GM19043 (cell line): ENCODE results near the gene RGL1.
"Not testable (repeated sequence)": the region's sequence is repeated elsewhere in the genome, so short reads cannot be mapped to it uniquely, and the experiment has no call there.

Experiments used
- ATAC-seq: cut with Tn5 transposase; IDR thresholded peaks from one replicate; pipeline ENCODE4 v1.9.1; 2021; ENCODE audit warnings: low read depth; ENCODE audit not compliant: unreplicated experiment

Gene RGL1

DNA sequence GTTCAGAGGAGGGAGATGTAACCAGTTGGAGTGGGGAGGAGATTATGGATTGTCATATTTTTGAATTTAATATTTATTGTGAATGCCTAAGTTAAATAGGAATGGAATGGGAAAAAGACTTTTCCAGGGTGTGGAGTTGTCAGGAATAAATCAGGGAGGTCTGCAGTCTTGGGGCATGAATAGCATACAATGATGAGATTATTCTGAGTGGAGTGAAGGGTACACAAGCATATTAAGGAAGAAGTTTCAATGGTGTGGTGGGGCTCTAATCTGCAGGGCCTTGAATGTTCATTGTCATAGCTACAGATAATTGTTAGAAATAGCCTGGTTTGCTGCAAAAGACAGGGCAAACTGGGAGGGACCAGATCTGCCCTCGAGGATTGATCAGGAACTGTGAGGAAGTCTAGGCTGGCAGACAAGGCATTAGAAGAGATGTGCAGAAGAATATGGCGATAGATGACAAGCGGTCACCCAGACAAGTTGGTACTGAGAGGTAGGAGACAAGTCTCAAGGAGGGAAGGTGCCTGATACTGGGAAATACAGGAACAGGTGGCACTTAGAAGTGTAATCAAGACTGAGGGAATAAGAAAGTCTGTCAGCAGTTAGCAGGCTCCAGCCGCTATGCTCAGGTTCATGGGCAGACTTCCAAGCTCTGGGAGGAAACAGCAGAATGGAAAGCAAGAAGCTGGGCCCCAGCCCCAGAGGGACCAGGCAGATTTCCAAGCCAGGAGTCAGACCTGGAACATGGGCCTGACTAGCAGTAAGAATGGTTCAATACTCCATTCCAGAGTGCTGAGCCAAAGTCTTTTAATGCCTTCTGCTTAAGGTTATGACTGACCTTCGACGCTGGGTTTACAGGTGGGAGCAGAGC, 20.9 kb upstream of the RGL1 start:
- ATAC-seq: no peak

DNA sequence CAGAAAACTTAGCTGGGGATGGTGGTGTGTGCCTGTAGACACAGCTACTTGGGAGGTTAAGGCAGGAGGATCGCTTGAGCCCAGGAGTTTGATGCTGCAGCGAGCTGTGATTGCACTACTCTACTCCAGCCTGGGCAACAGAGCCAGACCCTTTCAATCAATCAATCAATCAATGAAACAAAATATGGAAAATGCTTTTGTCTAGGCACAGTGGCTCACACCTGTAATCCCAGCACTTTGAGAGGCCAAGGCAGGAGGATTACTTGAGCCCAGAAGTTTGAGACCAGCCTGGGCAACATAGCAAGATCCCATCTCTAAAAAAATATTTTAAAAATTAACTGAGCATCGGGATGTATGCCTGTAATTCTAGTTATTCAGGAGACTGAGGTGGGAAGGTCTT, 19.0 kb upstream of the RGL1 start:
- not testable (repeated sequence) for ATAC-seq

DNA sequence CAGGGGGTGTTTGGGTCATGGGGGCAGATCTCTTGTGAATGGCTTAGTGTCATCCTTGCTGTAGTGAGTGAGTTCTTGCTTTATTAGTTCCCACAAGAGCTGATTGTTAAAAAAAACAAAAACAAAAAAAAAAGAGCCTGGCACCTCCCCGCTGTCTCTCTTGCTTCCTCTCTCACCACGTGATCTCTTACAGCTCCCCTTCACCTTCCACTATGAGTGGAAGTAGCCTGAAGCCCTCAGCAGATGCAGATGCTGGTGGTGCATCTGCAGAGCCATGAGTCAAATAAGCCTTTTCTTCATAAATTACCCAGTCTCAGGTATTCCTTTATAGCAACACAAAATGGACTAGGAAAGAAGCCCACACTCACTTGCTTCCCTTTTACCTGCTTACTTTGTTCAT, 17.2 kb upstream of the RGL1 start:
- ATAC-seq: no peak

DNA sequence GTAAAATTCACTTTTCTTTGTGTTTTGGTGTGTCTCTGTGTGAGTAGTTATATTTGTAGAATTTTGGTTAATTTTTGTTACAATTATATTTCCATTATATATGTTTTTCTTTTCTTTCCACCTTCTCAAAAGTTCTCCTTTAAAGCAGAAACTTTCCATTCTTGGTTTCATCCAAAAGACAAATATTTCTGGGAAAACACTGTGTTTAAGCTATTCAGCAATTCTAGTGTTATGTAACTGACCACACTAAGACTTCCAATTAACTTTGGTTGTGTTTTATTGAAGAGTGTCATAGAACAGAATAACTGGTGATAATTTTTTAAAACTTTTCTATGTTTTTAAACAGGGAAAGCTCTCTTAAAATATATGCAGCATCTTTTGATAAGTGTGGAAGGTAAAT, 13.6 kb upstream of the RGL1 start:
- no peak for ATAC-seq

DNA sequence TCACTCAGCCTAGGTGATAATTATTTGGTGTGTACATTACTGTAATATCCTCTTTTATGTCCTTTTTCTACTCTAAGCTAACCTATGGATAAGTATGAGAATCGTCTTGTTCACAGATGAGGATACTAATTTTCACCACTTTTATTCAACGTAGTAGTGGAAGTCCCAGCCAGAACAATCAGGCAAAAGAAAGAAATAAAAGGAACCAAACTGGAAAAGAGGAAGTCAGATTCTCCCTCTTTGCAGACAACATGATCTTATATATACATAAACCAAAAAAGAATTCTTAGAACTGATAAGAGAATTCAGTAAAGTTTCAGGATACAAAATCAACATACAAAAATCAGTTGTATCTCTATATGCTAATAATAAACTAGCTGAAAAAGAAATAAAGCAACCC, 12.6 kb upstream of the RGL1 start:
- ATAC-seq: no peak

DNA sequence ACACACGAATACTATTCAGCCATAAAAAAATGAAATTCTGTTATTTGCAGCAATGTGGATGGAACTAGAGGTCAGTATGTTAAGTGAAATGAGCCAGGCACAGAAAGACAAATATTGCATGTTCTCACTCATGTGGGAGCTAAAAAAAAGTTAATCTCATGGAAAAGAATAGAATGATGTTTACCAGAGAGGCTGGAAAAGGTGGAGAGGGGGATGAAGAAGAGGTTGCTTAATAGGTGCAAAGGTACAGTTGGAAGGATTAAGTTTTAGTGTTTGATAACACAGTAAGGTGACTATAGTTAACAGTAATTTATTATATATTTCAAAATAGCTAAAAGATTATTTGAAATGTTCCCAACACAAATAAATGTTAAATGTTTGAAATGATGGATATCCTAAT, 10.8 kb upstream of the RGL1 start:
- no peak for ATAC-seq

GRCh38 chr1:183800449-183800848, 4.5 kb upstream of the RGL1 start:
- ATAC-seq: no peak

DNA sequence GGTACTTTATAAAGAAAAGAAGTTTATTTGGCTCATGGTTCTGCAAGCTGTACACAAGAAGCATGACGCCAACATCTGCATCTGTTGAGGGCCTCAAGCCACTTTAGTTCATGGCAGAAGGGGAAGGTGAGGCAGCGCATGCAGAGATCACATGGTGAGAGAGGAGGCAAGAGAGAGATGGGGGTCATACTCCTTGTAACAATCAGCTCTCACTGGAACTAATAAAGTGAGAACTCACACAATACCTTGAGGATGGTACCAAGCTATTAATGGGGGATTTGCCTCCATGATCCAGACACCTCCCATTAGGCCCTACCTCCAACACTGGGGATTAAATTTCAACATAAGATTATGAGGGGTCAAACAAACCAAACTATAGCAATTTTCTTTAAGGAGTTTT, 3.3 kb upstream of the RGL1 start:
- ATAC-seq: no peak

DNA sequence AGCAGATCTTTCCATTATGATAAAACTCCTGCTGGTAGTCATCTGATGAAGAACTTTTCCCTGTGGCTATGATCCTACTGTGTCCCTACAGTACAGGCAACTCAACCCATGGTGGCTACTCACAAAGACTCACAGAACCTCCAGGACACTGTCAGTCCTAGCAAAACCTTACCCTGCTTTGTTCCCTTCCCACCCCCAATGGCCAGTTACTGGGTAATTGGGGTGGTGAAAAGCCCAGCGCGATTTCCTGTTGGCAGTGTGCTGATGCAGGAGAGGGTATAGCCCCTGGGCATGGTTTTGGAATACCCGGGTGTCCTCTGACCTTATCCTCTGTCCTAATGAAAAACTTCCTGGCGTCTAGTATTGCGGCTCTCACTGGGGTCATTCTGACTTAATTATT, 533 bp upstream of the RGL1 start:
- no peak for ATAC-seq

GRCh38 chr1:183806125-183806524, 1.2 kb downstream of the RGL1 start:
- no peak for ATAC-seq

- ATAC-seq: no peak
Measured at GRCh38 chr1:183806675-183807074, 1.8 kb downstream of the RGL1 start.

DNA sequence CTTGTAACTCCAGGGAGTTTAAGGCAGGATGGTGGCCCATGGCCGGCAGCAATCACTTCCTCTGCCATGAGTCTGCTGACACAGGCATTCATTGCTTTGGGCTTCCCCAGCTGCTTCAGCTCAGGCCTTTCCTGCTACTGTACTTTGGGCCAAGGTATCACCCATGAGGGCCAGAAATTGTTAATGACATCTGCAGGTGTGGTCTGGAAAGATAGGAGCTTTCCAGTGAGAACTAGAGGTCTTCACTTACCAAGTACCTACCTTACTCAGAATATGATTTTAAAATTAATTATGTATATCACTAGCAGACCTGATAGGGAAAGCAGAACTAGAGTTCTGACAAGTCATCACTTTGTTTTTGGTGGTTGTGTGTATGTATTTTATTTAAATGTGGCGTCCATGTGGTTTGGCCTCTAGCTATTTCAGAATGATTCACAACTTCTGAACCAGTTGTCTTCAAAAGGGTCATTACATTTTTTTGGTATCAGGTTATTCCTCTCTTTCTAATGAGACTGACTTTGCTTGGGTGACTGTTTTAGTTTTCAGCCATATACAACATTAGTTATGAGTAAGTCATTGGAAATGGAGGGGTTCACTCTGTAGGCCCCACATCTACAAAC, 2.7 kb downstream of the RGL1 start:
- peak; percentile 58 for ATAC-seq

DNA sequence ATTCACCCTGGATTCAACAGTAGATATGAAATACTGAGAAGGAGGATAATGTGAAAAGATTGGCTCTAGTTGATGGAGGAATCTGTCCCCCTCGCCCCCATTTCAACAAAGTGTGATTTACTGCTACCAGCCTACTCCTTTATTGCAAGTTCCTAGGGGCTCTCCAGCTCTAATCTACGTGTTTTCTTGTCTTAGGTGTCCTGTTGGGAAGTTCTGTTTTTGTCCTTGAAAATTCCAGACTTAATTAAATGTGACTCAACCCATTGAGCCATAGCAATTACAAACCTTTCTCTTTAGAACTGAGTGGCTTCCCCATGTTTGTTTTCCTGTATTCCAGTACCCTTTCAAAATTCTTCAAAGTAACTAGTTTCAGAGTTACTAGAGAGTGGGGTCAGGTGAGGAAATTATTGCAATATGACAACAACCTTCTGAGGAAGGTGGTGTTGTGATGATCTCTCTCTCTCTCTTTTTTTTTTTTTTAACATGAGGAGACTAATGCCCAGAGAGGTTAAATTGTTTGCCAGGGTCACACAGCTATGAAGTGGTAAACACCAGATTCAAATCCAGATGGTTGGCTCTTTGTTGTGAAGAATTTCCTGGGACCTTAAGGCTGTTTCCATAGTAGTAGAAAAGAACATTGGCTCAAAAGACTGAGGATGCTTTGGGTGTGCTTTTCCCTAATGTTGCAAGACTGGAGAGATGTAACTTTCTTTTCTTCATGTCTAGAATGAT, 3.5 kb downstream of the RGL1 start:
- ATAC-seq: no peak

DNA sequence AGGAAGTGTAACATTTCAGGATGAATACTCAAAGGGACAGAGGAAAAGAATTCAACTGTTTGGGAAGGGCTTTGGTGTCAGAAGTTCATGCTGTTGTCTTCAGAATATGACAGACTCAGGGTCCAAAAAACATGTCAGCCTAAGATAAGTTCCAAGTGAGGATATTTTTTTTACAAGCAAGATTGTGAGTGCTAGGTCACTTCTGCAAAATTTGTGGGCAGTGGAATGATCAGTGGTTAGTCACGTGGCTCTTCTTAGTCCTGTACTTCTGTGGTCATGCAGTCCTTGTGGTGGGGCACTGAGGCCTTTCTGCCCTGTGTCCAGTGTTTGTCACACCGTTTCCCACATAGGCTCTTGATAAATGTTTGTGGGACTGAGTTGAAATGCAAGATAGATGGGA, 5.2 kb downstream of the RGL1 start:
- no peak for ATAC-seq

DNA sequence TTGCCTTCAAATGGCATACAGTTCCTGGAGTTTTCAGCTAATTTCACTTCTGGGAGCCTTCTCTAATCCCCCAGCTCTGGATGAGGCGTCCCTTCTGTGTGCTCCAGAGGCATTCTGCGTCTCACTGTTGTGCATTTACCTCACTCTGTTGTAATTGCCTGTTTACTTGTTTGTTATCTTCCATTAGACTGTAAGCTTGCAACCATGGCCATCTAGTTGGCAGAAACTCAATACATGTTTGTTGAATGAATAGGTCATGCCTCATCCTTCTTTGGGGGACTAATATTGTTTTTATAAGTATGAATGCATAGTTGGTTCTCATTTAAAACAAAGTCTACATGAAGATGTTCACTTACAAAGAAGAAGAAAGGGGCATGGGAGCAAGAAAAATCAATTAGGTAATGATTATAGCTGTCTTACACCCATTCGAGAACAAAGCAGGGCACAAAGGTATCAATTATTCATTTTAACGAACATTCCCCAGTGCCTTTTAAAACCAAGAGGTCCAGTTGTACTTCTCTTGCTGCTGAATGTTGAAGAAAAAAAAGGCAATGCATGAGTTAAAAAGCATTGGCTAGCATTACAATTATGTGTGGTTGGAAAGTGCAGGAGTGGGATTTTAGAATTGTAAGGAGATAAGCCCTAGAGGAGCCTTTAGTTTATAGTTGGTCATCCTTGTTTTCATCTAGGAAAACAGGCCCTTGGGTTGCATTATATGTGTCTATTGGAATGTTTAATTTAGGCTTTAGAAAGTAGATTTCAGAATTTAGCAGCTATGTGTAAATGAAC, 6.0 kb downstream of the RGL1 start:
- ATAC-seq: no peak

- ATAC-seq: no peak
Measured at GRCh38 chr1:183812128-183812527, 7.2 kb downstream of the RGL1 start.

DNA sequence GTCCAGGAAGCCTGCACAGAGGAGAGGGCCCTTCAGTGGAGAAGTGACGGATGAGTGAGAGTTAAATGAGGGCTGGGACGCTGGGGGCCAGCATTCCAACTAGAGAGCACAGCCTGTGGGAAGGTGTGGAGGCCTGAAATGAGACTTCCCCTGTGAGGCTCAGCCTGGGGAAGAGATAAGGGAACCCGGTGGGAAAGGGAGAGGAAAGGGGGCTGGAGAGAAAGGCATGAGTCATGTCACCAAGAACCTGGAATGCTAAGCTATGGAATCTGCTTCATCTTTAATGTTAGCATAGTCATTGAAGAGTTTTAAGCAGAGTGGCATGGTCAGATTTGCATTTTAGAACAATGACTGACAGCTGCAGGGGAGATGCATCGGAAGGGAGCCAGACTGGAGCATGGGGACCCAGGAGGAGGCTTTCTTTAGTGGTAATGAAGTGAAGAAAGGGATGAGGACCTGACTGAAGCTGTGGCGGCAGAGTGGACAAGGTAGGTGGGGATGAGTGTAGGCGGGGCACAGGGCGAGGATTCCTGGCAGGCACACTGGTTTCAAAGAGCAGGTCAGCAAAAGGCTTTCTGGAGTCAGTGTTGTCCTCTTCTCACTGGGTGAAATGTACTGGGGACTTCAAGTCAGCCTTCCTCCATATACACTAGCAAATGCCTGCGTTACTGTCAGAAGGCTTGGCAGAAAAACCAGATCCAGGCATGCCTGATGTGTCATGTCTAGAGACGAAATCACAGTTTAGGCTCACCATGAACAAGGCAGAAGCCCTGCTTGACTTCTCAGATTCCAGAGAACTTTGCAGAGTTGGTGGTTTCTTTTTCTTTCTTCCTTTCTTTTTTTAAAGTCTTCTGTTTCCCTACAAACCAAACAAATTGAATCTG, 8.0 kb downstream of the RGL1 start:
- ATAC-seq: no peak

DNA sequence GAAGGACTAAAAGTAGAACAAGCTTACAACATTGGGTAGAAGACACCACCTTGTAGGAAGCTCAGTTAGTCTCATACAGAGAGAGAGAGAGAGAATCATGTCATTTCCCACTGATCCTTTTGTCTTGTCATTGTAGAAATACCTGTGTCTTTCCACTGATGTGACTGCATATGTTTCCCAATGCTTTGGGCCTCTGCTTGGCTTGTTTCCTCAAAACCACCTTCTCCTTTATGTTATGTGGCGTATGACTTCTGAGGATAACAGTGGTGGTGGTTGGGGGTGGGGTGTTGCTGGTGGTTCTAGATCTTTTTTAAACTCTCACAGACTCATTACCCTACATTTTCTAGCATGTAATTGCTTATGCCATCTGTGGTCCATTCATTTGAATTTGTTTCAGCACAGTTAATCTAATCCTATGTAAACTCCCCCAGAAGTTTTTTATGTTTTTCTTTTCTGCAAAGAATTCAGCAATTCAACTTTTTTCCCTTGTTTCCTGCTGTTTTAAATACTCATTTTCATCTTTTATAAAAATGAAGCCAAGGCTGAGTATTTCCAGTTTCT, 9.3 kb downstream of the RGL1 start:
- ATAC-seq: no peak

- ATAC-seq: no peak
Measured at GRCh38 chr1:183816110-183816509, 11.2 kb downstream of the RGL1 start.
